ENCODE data around the gene FGFR1OP2. TPM values are rescaled to one million over a fixed set of nuclear protein-coding genes. Genes with fewer than 3 reads are reported as not detected.

Gene FGFR1OP2
- total and polyA plus RNA-seq, 2 experiments from 2014 or later: 35.6 to 45.0 TPM

DNA sequence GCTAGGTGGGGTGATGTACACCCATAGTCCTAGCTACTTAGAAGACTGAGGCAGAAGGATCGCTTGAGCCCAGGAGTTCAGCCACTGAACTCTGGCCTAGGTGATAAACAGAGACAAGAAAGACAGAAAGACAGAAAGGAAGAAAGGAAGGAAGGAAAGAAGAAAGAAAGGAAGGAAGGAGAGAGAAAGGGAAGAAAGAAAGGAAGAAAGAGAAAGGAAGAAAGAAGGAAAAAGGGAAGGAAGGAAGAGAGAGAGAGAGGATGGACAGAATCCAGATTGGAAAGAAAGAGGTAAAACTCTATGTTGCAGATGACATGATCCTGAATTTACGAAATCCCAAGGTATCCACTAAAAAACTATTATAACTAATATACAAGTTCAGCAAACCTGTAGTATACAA lies 8.7 kb upstream of the FGFR1OP2 start:
- Mint-ChIP-seq H3K4me3 (no peak overlapping the region), H3K27me3 (ENCODE audit: insufficient read depth, low read depth, poor library complexity) (no peaks in the 10 kb centered on the region), H3K36me3 (ENCODE audit: low read depth) (peaks cover 45% of the 10 kb centered on the region), H3K9me3 (no peaks in the 10 kb centered on the region), H3K27ac (no peak overlapping the region; the same call in 1 of the 2 replicates), H3K4me1 (no peaks in the 10 kb centered on the region)
- no peak overlapping the region for H3K4me2 ChIP-seq
- H3K9me2 ChIP-seq (ENCODE audit: insufficient read depth): no peaks in the 10 kb centered on the region
- TF ChIP-seq ZNF114 (CRISPR knock-in tag; IDR thresholded peaks at IDR 0.05) (no peak), CREB1 (CRISPR knock-in tag; IDR thresholded peaks at IDR 0.05; ENCODE audit: low read depth) (no peak), NANOG (IDR thresholded peaks at IDR 0.05; ENCODE audit: borderline replicate concordance) (no peak), POLR2AphosphoS5 (IDR thresholded peaks at IDR 0.05; ENCODE audit: low read depth) (no peak), REST (IDR thresholded peaks at IDR 0.05; ENCODE audit: unreplicated experiment) (no peak), EZH2 (IDR thresholded peaks at IDR 0.05; ENCODE audit: low read depth, unreplicated experiment) (no peak), EZH2phosphoT487 (IDR thresholded peaks at IDR 0.05; ENCODE audit: unreplicated experiment) (no peak), ZNF331 (CRISPR knock-in tag; IDR thresholded peaks at IDR 0.05; ENCODE audit: low read depth) (no peak), JUNB (IDR thresholded peaks at IDR 0.05; ENCODE audit: unreplicated experiment) (no peak), CTCF (conservative IDR thresholded peaks at IDR 0.05; ENCODE audit: low read depth in 2 of 2) (no peak), ZNF462 (CRISPR knock-in tag; IDR thresholded peaks at IDR 0.05) (no peak), STAT1 (IDR thresholded peaks at IDR 0.05; ENCODE audit: unreplicated experiment) (no peak)
- TF ChIP-seq, protein P1, sequence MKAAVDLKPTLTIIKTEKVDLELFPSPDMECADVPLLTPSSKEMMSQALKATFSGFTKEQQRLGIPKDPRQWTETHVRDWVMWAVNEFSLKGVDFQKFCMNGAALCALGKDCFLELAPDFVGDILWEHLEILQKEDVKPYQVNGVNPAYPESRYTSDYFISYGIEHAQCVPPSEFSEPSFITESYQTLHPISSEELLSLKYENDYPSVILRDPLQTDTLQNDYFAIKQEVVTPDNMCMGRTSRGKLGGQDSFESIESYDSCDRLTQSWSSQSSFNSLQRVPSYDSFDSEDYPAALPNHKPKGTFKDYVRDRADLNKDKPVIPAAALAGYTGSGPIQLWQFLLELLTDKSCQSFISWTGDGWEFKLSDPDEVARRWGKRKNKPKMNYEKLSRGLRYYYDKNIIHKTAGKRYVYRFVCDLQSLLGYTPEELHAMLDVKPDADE (IDR thresholded peaks at IDR 0.05): no peak
- no peaks in the 10 kb centered on the region for H3K27me3 ChIP-seq (ENCODE audit: insufficient read depth)
- H3K4me1 ChIP-seq (ENCODE audit: insufficient read depth): no peaks in the 10 kb centered on the region
- no peak for DNase-seq (ENCODE audit: low spot score)
- H3K27ac ChIP-seq (ENCODE audit: low read depth): no peak overlapping the region
- H2AFZ ChIP-seq: no peak overlapping the region
- H3F3A ChIP-seq (replicated peaks; ENCODE audit: low read depth): no peaks in the 10 kb centered on the region
- no peak overlapping the region for H3K4me3 ChIP-seq
- H3K36me3 ChIP-seq (ENCODE audit: insufficient read depth): peaks cover 14% of the 10 kb centered on the region
- ATAC-seq: no peak
- H3K79me2 ChIP-seq (replicated peaks; ENCODE audit: insufficient read depth): peaks cover 41% of the 10 kb centered on the region
- no peaks in the 10 kb centered on the region for H4K20me1 ChIP-seq (replicated peaks; ENCODE audit: insufficient read depth)
